Sigmoid colon (tissue), 4 donors: ENCODE measurements around the gene CARD14.

Experiments
- CTCF ChIP-seq, 4 experiments: fragments of 450-650 bp in 3 of 4; fragments of 200-600 bp in 1 of 4; IDR thresholded peaks; one replicate each; pipeline ENCODE4 v1.5.1; 2016 to 2019; ENCODE audit warnings: antibody characterized with exemption in 4 of 4, mild to moderate bottlenecking in 3 of 4, moderate library complexity in 2 of 4
- EP300 ChIP-seq, 4 donors: sonication (generic); formaldehyde crosslinking; IDR thresholded peaks; one replicate each; pipeline ENCODE4 v1.6.1; 2017; ENCODE audit warnings: antibody characterized with exemption in 4 of 4
- POLR2A ChIP-seq, 2 donors: fragments of 450-650 bp; IDR thresholded peaks; one replicate each; pipeline ENCODE4 v1.6.1; 2016; ENCODE audit warnings: antibody characterized with exemption in 2 of 2, mild to moderate bottlenecking in 2 of 2, moderate library complexity in 2 of 2
- POLR2AphosphoS5 ChIP-seq, 4 donors: sonication (generic); formaldehyde crosslinking; IDR thresholded peaks; one replicate each; pipeline ENCODE4 v1.6.1; 2017; ENCODE audit warnings: antibody characterized with exemption in 4 of 4

- TF ChIP-seq CTCF (IDR thresholded peaks at IDR 0.05), result no peak
- no peak for TF ChIP-seq POLR2AphosphoS5 (IDR thresholded peaks at IDR 0.05)
- TF ChIP-seq POLR2A (IDR thresholded peaks at IDR 0.05), result no peak
- no peak for TF ChIP-seq EP300 (IDR thresholded peaks at IDR 0.05)
These were observed 79.3 kb downstream of the CARD14 start for GRCh38 chr17:80248894-80249710.
